Prostate gland (tissue), 2 donors: ENCODE measurements around the gene PDHA2. TPM values are rescaled to one million over a fixed set of nuclear protein-coding genes. Genes with fewer than 3 reads are reported as not detected.
"Not testable (repeated sequence)": the region's sequence is repeated elsewhere in the genome, so short reads cannot be mapped to it uniquely, and the experiment has no call there.

Experiments
- DNase-seq: peaks from one replicate; pipeline ENCODE4 v3.0.0-alpha.2; 2019; ENCODE audit warnings: low spot score
- H3K27ac ChIP-seq, 2 donors: fragments of 200-600 bp; sonication (generic); 2 replicates each; pipeline ENCODE4 v1.5.1; 2017 to 2019
- H3K27me3 ChIP-seq: fragments of 200-600 bp; sonication (generic); replicated peaks from 2 replicates; pipeline ENCODE4 v1.5.1; 2019; ENCODE audit not compliant: insufficient read depth
- H3K36me3 ChIP-seq, 2 donors: fragments of 200-600 bp; sonication (generic); 1 replicate in 1 of 2; 2 replicates in 1 of 2; pipeline versions ENCODE4 v1.5.1 to v1.8.1; 2017 to 2019
- H3K4me1 ChIP-seq: fragments of 200-600 bp; sonication (generic); replicated peaks from 2 replicates; pipeline ENCODE4 v1.5.1; 2019
- H3K4me3 ChIP-seq, 2 donors: fragments of 200-600 bp; sonication (generic); 2 replicates each; pipeline ENCODE4 v1.5.1; 2017 to 2019
- H3K9me3 ChIP-seq: fragments of 200-600 bp; sonication (generic); 2 replicates; pipeline ENCODE4 v1.5.1; 2017
- POLR2A ChIP-seq: fragments of 450-650 bp; IDR thresholded peaks from one replicate; pipeline ENCODE4 v1.6.1; 2016; ENCODE audit warnings: antibody characterized with exemption, mild to moderate bottlenecking
- POLR2AphosphoS5 ChIP-seq: sonication (generic); formaldehyde crosslinking; IDR thresholded peaks from one replicate; pipeline ENCODE4 v1.6.1; 2017; ENCODE audit warnings: antibody characterized with exemption
- WGBS: methylation state at CpG from one replicate; pipeline ENCODE4 v1.1.5; 2018; 5-methylcytosine and 5-hydroxymethylcytosine counted together
- intact Hi-C: fragments of 100-400 bp; cut with DNase I; formaldehyde crosslinking; loops from one replicate; pipeline ENCODE4 v1.14.2; 2022
- total RNA-seq, 2 donors: library from RNA; depleted of rRNA; stranded (reverse); fragments of >200 nt; gene quantifications; one replicate each; pipeline ENCODE4 v1.1.0, GENCODE V29; 2016
- TF ChIP-seq, protein P1 (sequence below), 4 experiments: fragments of 200-600 bp in 2 of 4; fragments of 450-650 bp in 2 of 4; sonication (generic) in 2 of 4; IDR thresholded peaks; 1 replicate in 3 of 4; 2 replicates in 1 of 4; pipeline ENCODE4 v1.5.1; 2016 to 2019; ENCODE audit warnings: antibody characterized with exemption in 4 of 4, mild to moderate bottlenecking in 2 of 4, moderate library complexity in 2 of 4

Gene PDHA2
- total RNA-seq, 2 donors from 2014 or later, result 2.7 TPM; not detected in 1

DNA sequence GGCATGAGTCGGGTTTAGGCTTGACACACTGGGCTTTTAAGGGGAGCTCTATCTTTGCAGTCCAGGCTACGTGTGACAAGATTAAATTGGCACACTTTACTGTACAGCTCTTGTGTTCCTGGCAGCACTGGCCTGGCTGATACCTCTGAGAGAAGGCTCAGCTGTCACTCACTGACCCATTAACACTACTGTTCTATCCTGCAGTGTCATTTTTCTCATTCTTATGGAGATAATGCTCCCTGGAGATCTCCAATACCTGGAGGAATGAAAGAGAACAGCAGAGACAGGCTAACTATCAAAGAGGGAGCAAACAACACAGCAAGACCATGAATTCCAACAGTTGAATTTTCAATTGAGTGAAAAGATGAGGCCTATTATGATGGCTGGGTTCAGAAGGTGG lies 1.7 kb upstream of the PDHA2 start:
- TF ChIP-seq, protein P1, sequence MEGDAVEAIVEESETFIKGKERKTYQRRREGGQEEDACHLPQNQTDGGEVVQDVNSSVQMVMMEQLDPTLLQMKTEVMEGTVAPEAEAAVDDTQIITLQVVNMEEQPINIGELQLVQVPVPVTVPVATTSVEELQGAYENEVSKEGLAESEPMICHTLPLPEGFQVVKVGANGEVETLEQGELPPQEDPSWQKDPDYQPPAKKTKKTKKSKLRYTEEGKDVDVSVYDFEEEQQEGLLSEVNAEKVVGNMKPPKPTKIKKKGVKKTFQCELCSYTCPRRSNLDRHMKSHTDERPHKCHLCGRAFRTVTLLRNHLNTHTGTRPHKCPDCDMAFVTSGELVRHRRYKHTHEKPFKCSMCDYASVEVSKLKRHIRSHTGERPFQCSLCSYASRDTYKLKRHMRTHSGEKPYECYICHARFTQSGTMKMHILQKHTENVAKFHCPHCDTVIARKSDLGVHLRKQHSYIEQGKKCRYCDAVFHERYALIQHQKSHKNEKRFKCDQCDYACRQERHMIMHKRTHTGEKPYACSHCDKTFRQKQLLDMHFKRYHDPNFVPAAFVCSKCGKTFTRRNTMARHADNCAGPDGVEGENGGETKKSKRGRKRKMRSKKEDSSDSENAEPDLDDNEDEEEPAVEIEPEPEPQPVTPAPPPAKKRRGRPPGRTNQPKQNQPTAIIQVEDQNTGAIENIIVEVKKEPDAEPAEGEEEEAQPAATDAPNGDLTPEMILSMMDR (IDR thresholded peaks at IDR 0.05), result no peak
- TF ChIP-seq POLR2AphosphoS5, result no peak
- TF ChIP-seq POLR2A, result no peak
- intact Hi-C loops, result no loop called here

DNA sequence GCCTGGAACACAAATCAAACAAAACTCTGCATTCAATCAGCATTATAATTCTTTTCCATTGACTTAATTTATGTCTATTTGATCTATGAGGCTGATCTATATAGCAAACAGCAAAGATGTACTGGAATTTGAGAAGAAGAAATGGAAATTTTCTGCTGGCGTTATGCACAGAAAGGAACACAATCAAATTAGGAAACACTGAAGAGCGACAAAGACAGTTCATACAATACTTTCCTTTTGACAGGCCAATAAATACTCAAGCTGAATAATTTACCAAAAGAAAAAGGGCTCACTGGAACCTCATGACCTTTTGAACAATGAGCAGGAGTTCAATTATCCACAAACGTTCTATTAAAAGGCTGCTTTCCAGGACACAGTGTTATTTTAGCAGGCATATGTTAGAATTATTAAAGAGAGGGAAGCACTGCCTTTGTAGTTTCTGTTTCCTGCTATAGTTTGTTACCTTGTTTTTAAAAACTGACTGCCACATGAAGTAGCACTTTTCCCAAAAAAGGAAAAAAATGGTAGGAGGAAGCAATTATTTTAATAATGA lies 8.1 kb downstream of the PDHA2 start:
- no peak overlapping the region for H3K4me3 ChIP-seq
- no peaks in the 10 kb centered on the region for H3K9me3 ChIP-seq
- H3K4me1 ChIP-seq, result no peaks in the 10 kb centered on the region
- TF ChIP-seq, protein P1 (IDR thresholded peaks at IDR 0.05), result no peak
- no peak for TF ChIP-seq POLR2A
- TF ChIP-seq POLR2AphosphoS5, result no peak
- no peak for DNase-seq
- no peak overlapping the region for H3K27ac ChIP-seq
- no peaks in the 10 kb centered on the region for H3K27me3 ChIP-seq
- no peaks in the 10 kb centered on the region for H3K36me3 ChIP-seq
- intact Hi-C loops, result no loop called here
- 30% methylated on average over 3 of the region's 3 CpGs for WGBS

More for the DNA sequence above, 1.7 kb upstream of the PDHA2 start:
- Histone ChIP-seq H3K36me3 (no peaks in the 10 kb centered on the region), H3K4me3 (no peak overlapping the region), H3K27ac (no peak overlapping the region), H3K27me3 (no peaks in the 10 kb centered on the region), H3K9me3 (no peaks in the 10 kb centered on the region), H3K4me1 (no peaks in the 10 kb centered on the region)
- 66% methylated on average over 2 of the region's 2 CpGs for WGBS
- no peak for DNase-seq

- no peak for DNase-seq
- Histone ChIP-seq H3K27me3 (no peaks in the 10 kb centered on the region), H3K4me3 (no peak overlapping the region), H3K9me3 (no peaks in the 10 kb centered on the region), H3K36me3 (no peaks in the 10 kb centered on the region), H3K27ac (no peak overlapping the region), H3K4me1 (no peaks in the 10 kb centered on the region)
- TF ChIP-seq, protein P1 (IDR thresholded peaks at IDR 0.05), result no peak
- no peak for TF ChIP-seq POLR2AphosphoS5
- TF ChIP-seq POLR2A, result no peak
- intact Hi-C loops, result no loop called here
These were observed 10.3 kb downstream of the PDHA2 start for GRCh38 chr4:95850161-95850560.

DNA sequence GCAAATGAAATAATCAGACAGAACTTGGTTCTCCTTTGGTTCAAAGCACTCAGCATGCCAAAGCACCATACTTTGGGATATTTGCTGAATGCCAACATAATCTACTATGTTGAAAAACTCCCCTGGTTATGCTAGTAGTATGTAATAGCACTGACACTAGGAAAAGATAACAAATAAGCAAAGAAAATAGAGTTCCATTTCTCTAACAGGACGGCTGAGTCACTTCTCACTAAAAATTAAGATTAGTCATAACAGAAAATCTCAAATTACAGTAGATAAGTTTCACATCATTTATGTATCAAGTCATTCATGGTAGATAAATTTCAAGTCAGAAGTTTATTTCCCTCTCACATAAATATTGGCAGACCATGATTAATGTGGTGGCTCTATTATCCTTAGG lies 17.9 kb downstream of the PDHA2 start:
- Histone ChIP-seq H3K4me1 (no peaks in the 10 kb centered on the region), H3K27me3 (no peaks in the 10 kb centered on the region), H3K27ac (no peak overlapping the region), H3K9me3 (no peaks in the 10 kb centered on the region), H3K4me3 (no peak overlapping the region), H3K36me3 (no peaks in the 10 kb centered on the region)
- intact Hi-C loops, result no loop called here
- TF ChIP-seq POLR2A (no peak), POLR2AphosphoS5 (no peak)
- TF ChIP-seq, protein P1 (IDR thresholded peaks at IDR 0.05), result no peak
- WGBS, result 70% methylated on average over 1 of the region's 1 CpG
- no peak for DNase-seq

DNA sequence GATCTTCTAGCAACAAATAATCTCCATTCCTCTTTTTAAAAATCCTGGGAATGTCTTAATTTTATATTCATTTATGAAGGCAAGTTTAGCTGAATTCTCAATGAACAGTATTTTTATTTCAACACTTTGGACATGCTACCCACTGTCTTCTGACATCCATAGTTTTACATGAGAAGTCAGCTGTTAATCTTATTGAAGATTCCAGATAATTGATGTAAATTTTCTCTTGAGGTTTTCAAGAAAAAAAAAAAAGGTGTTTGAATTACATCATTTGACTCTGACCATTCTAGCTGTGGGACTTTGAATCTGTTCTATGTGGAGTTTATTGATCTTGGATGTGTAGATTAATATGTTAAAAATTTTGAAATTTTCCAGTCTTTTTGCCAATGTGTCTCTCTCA lies 28.0 kb downstream of the PDHA2 start:
- Histone ChIP-seq H3K9me3 (no peaks in the 10 kb centered on the region), H3K4me3 (no peak overlapping the region), H3K36me3 (no peaks in the 10 kb centered on the region), H3K27me3 (no peaks in the 10 kb centered on the region), H3K27ac (no peak overlapping the region), H3K4me1 (no peaks in the 10 kb centered on the region)
- intact Hi-C loops, result no loop called here
- TF ChIP-seq, protein P1 (IDR thresholded peaks at IDR 0.05), result no peak
- TF ChIP-seq POLR2A, result no peak
- TF ChIP-seq POLR2AphosphoS5, result no peak
- no peak for DNase-seq

- H3K27ac ChIP-seq, H3K36me3 ChIP-seq, H3K4me1 ChIP-seq, intact Hi-C loops, H3K9me3 ChIP-seq, H3K4me3 ChIP-seq, DNase-seq, H3K27me3 ChIP-seq: not testable (repeated sequence)
- WGBS, result 97% methylated on average over 1 of the region's 1 CpG
These were observed 29.5 kb downstream of the PDHA2 start for GRCh38 chr4:95869414-95869813.
